Measurements from ENCODE around the gene SLC22A31. TPM values are rescaled to one million over a fixed set of nuclear protein-coding genes. Genes with fewer than 3 reads are reported as not detected.

The SLC22A31 gene
- polyA plus RNA-seq, 1 of the 3 experiments (the other 2 are of a cell fraction) = 0.07 TPM

DNA sequence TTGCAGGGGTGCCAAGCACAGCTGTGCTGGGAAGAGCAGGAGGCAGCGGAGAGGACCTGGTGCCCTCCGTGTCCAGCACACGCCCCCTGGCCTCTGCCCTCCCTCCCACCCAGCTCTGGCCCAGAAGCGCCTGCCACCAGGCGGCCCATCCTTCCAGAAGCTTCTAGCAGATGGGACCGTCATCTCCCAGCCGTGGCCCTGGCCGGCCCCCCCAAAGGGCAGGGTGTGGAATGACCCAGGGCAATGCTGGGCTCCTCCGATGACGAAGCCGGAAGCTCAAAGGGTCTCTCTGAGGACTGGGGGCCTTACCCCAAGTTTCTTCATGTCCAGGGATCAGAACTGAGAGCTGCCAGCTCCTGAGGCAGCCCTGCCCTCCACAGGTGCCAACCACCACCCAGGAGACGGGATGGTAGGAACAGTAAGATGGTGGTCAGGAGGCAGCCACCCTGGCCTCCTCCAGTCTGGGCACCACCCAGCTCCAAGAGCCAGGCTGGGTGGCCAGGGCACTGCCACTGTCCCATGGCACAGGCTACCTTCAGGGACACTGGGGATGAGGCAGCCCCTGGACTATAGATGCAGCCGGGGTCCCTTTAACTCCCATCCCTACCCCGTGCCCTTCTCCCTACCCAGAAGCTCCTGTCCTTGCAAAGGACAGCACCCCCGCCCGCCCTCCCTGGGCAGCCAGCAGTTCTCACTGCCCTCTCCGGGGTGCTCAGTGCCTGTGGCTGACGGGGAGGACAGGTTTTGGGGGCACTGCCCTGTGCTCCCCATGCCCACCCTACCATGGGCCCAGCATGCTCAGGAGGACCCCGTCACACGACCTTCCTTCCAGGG lies 35.3 kb downstream of the SLC22A31 start (continued):
- TF ChIP-seq ZBTB33 (IDR thresholded peaks at IDR 0.05; ENCODE audit: borderline replicate concordance, low read depth) = no peak
- no peak for TF ChIP-seq RCOR1 (IDR thresholded peaks at IDR 0.05; ENCODE audit: low read length)
- no peak for TF ChIP-seq RAD21 (IDR thresholded peaks at IDR 0.05; ENCODE audit: low read length)

- H3K9me2 ChIP-seq = no peaks in the 10 kb centered on the region
- H3K27ac ChIP-seq (ENCODE audit: low read depth in 2 of 2, low read length in 1 of 2) = no peak overlapping the region
- H3K79me2 ChIP-seq (ENCODE audit: insufficient read depth) = no peaks in the 10 kb centered on the region
- no peaks in the 10 kb centered on the region for H3K27me3 ChIP-seq (ENCODE audit: insufficient read depth)
- H3K4me1 ChIP-seq (ENCODE audit: control insufficient read depth in 1 of 2, insufficient read depth in 2 of 2, low read depth in 1 of 2, low read length in 1 of 2) = peaks cover 0 to 17% of the 10 kb centered on the region in 2 experiments; a peak in 1 of 4 replicates
- H3K4me2 ChIP-seq = no peak overlapping the region
- H3K9me3 ChIP-seq = no peaks in the 10 kb centered on the region
- peak; percentile 80 for DNase-seq
- no peak overlapping the region for H3K4me3 ChIP-seq (ENCODE audit: low read depth in 2 of 2, low read length in 1 of 2)
- CTCF ChIA-PET = interaction anchor here (0.8 to 2.1 kb wide), 10 partner anchors 9 to 427 kb away, joined by 4 to 9 read pairs (median 5); no protein-coding TSS in a partner anchor
- H4K20me1 ChIP-seq (ENCODE audit: insufficient read depth) = no peaks in the 10 kb centered on the region
- WGBS (ENCODE audit: low lambda C conversion rate) = 43% methylated on average over 9 of the region's 15 CpGs
- POLR2A ChIA-PET = no interaction called here
- H2AFZ ChIP-seq (ENCODE audit: low read depth) = no peak overlapping the region
- no peak for TF ChIP-seq MXI1 (IDR thresholded peaks at IDR 0.05; ENCODE audit: low read depth, low read length)
- no peak for TF ChIP-seq TEAD4 (IDR thresholded peaks at IDR 0.05; ENCODE audit: borderline replicate concordance, insufficient read depth)
- peak; percentile 67 for TF ChIP-seq GATA2 (CRISPR knock-in tag; IDR thresholded peaks at IDR 0.05)
- H3F3A ChIP-seq (replicated peaks; ENCODE audit: insufficient read depth) = no peaks in the 10 kb centered on the region
- no peaks in the 10 kb centered on the region for H3K36me3 ChIP-seq (replicated peaks in 1 of 2; ENCODE audit: control insufficient read depth in 1 of 2, insufficient read depth in 2 of 2, low read length in 1 of 2)
- no peak overlapping the region for H3K9ac ChIP-seq
Observed at GRCh38 chr16:89164436-89164835, 35.9 kb downstream of the SLC22A31 start.

DNA sequence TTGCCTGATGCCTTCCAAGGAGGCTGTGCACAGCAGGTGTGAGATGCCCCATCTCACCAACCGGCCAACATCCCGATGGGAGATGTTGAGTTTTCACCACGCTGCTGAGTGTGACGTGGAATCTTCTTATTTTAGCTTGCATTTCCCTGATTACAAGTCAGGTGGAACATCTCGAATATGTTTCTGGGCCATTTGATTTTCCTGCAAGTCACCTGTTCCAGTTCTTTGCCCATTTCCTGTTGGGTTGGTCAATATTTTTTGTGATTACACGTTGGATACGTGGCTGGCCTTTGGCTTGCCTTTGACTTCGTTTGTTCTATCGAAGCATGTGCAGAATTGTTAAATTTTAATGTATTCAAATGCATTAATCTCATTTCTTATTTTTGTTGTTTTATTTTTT lies 37.0 kb downstream of the SLC22A31 start:
- POLR2A ChIA-PET = no interaction called here
- TF ChIP-seq CHD2 (IDR thresholded peaks at IDR 0.05; ENCODE audit: low read length, partially characterized antibody) = no peak
- TF ChIP-seq ZBTB33 (IDR thresholded peaks at IDR 0.05; ENCODE audit: borderline replicate concordance, low read depth) = no peak
- no peak for TF ChIP-seq CTCF (IDR thresholded peaks at IDR 0.05)
- TF ChIP-seq, protein P1, sequence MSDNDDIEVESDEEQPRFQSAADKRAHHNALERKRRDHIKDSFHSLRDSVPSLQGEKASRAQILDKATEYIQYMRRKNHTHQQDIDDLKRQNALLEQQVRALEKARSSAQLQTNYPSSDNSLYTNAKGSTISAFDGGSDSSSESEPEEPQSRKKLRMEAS (IDR thresholded peaks at IDR 0.05; ENCODE audit: low read depth) = no peak
- no peak for TF ChIP-seq TCF12 (IDR thresholded peaks at IDR 0.05)
- no peak for TF ChIP-seq MXI1 (IDR thresholded peaks at IDR 0.05; ENCODE audit: low read depth, low read length)
- no peak for TF ChIP-seq RFX5 (IDR thresholded peaks at IDR 0.05; ENCODE audit: low read length)
- TF ChIP-seq MEF2A (IDR thresholded peaks at IDR 0.05; ENCODE audit: borderline replicate concordance, low read depth) = no peak
- TF ChIP-seq SMC3 (IDR thresholded peaks at IDR 0.05; ENCODE audit: low read depth, low read length) = no peak
- TF ChIP-seq EZH2phosphoT487 (IDR thresholded peaks at IDR 0.05; ENCODE audit: borderline replicate concordance, low read depth) = no peak
- TF ChIP-seq FOXM1 (IDR thresholded peaks at IDR 0.05; ENCODE audit: low read depth) = no peak
- no peak for TF ChIP-seq RCOR1 (IDR thresholded peaks at IDR 0.05; ENCODE audit: low read length)
- TF ChIP-seq FOSL2 (IDR thresholded peaks at IDR 0.05; ENCODE audit: borderline replicate concordance, low read depth) = no peak
- TF ChIP-seq JUND (IDR thresholded peaks at IDR 0.05) = no peak
- TF ChIP-seq ELF1 (IDR thresholded peaks at IDR 0.05) = no peak

More for the DNA sequence above, 37.0 kb downstream of the SLC22A31 start:
- Histone ChIP-seq H3K4me2 (no peak overlapping the region), H3K9me3 (no peaks in the 10 kb centered on the region), H3K79me2 (ENCODE audit: insufficient read depth) (no peaks in the 10 kb centered on the region), H2AFZ (ENCODE audit: low read depth) (no peak overlapping the region), H3K27ac (ENCODE audit: low read depth in 2 of 2, low read length in 1 of 2) (no peak overlapping the region), H4K20me1 (ENCODE audit: insufficient read depth) (no peaks in the 10 kb centered on the region), H3K36me3 (replicated peaks in 1 of 2; ENCODE audit: control insufficient read depth in 1 of 2, insufficient read depth in 2 of 2, low read length in 1 of 2) (no peaks in the 10 kb centered on the region), H3K27me3 (ENCODE audit: insufficient read depth) (no peaks in the 10 kb centered on the region), H3K4me3 (ENCODE audit: low read depth in 2 of 2, low read length in 1 of 2) (no peak overlapping the region), H3K9ac (no peak overlapping the region), H3F3A (replicated peaks; ENCODE audit: insufficient read depth) (peaks cover 7% of the 10 kb centered on the region), H3K4me1 (ENCODE audit: control insufficient read depth in 1 of 2, insufficient read depth in 2 of 2, low read depth in 1 of 2, low read length in 1 of 2) (peaks cover 0 to 17% of the 10 kb centered on the region in 2 experiments; a peak in 1 of 4 replicates), H3K9me2 (no peaks in the 10 kb centered on the region)
- WGBS (ENCODE audit: low lambda C conversion rate) = 78% methylated on average over 9 of the region's 9 CpGs
- CTCF ChIA-PET = interaction anchor here (0.6 to 2.1 kb wide), 4 partner anchors 14 to 348 kb away, joined by 3 to 7 read pairs (median 6); no protein-coding TSS in a partner anchor
- no peak for DNase-seq

Measured in SK-N-SH (cell line).